ENCODE data around the gene TEPSIN.

The TEPSIN gene

DNA sequence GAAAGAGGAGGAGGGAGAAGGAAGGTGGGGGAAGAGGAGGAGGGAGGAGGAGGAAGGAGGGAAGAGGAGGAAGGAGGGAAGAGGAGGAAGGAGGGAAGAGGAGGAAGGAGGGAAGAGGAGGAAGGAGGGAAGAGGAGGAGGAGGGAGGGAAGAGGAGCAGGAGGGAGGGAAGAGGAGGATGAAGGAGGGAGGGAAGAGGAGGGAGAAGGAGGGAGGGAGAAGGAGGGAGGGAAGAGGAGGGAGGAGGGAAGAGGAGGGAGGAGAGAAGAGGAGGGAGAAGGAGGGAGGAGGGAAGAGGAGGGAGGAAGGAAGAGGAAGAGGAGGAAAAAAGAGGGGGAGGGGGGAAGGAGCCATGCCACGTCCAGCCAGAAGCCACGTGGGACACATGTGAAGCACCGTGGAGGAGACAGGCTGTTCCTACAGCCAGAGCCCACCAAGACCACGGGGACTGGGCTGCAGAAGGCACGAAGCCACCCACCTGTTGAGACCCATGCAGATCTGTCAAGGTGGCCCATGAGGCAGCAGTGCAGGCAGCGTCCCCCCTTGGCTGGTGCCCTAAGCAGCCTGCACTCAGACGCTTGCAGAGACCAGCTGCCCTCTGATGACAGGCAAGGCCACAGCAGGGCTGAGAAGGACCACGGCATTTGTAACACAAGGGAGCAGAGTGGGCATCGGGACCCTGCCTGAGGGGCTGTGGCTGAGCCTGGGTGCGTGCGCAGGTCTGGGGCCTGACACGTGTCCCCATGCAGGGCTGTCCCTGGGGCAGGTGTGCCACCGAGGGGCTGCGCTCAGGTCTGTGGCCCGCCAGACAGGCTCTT lies 10.6 kb upstream of the TEPSIN start:
- DNase-seq = no peak

DNA sequence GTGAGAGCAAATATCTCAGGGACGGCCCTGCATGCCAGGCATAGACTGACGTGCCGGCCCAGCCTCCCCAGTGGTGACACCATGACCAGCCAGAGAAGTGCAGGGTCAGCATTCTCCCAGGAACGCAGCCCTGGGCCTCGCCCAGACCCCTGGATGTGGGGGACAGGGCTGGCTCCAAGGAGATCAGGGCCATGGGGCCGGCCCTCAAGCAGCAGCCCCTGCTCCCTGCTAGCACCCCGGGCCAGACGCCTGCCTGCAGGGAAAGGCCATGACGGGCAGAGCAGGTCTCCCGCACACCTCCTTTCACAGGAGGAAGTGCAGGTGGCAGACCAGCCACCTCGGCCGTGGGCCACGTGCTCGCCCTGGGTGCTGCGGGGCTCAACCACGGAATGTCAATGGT lies 9.8 kb upstream of the TEPSIN start:
- DNase-seq = no peak

DNA sequence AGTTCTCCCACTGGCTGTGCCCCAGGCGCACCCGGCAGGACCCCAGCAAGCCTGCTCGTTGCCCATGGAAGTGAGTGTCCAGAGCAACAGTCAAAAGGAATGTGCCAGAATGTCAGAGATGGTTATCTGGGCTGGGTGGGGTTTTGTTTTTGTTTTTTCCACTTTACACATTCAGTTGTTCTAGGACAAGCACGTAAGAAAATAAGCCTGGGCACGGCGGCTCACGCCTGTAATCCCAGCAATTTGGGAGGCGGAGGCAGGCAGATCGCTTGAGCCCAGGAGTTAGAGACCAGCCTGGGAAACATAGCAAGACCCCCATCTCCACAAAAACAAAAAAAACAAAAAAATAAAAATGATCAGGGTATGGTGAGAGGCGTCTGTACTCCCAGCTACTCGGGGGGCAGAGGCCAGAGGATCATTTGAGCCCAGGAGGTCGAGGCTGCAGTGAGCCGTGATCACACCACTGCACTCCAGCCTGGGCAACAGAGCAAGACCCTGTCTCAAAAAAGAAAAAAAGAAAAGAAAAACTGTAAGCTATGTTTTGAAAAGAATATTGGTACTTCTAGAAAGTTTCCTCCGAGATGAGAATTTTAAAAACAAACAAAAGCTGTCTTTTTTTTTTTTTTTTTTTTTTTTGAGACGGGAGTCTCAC lies 8.6 kb upstream of the TEPSIN start:
- no peak for DNase-seq

DNA sequence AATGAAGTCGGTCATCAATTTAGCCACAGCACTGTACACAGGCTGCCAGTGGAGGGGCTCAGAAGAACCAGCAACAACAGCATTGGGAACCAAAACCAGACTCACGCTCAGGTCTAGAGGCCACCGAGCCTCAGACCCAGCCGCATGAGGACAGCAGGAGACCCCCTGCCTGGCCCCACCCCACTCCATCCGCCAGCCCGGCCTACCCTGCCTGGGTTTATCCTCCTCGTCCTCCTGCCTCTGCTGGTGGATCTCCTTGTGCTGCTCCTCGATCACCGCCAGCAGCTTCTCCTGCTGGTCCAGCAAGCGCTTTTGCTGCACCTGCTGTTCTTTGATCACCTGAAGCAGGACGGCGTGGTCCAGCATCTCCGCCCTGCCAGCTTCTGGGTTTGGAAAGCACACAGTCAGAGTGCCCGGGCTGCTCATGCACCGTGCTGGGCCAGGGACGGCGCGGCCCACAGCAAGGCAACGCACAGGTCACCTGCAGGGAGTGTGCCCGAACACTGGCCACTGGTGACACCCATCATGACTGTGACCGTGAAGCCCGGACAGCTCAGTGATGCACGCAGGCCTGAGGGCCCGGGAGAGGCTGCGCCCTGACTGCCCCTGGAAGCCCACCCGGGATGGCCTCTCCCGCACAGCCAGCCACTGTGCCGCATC lies 8.0 kb upstream of the TEPSIN start:
- no peak for DNase-seq

DNA sequence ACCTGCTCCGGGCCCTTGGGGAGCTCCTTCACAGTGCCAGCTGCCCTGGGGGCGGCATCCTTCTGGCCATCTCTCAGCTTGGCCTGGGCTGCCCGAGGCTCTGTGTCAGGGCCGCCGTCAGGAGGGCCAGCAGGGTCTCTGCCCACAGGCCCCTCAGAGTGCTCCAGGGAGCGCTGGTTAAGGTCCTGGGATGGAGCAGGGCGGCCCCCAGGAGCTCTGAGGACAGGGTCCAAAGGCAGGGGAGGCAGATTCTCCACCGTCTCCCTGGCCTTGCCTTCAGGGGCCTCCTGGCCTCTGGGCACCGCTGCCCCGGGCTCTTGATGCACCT lies 7.5 kb upstream of the TEPSIN start:
- no peak for DNase-seq

DNA sequence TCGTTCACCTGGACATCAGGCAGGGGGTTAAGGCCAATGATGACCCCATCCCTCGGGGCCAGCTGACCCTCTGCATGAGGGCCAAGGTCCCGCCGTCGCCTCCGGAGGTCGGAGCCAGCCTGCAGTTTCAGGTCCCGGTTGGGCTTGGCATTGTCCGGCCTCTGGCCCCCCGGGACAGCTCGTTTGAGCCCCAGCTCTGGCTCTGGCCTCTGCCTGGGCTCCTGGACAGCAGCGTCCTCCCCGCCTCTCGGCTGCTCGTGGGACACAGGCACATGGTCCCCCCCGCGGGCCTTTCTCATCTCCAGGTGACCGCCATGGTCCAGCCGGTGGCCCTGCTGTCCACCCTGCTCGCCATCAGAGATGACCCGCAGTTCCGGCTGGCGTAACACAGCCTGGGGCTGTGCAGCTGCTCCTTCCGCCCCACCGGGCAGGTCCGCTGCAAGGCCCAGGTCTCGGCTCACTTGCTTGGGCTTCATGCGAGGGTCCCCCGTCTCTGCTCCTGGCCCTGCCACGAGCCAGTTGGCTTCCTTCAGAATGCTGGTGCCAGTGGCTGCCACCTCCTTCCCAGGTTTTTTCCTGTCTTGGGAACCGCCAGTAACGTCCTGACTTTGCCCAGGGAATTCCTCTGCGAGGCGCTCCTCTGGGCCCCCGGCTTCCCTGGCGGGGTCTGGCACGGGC lies 6.9 kb upstream of the TEPSIN start:
- DNase-seq = no peak

DNA sequence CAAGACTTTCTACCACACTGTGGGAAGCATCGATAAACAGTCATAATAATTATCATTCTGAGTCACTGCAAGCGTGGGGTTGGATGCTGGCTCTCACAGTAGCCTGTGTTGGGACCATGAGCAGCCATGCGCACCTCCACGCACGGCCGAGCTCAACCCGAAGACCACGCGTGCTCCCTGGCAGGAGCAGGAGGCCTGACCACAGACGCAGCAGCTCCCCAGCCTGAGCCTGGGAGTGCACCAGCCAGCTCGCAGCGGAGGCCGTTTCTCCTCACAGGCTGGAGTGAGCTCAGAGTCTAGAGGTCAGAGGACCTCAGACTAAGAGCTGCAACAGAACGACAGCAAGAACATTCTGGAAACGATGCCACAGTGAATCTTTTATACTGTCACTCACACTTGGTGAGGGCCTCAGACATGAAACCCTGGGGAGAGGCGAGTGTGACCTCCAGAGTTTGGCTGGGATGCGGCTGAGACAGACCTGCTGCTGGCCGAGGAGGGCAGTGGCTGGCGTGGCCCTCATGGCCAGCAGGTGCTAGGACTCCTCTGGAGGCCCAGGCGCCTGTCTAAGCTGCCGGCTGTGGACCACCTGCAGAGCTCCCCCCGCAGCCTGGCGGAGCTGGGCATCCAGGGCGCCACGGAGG lies 6.3 kb upstream of the TEPSIN start:
- no peak for DNase-seq

DNA sequence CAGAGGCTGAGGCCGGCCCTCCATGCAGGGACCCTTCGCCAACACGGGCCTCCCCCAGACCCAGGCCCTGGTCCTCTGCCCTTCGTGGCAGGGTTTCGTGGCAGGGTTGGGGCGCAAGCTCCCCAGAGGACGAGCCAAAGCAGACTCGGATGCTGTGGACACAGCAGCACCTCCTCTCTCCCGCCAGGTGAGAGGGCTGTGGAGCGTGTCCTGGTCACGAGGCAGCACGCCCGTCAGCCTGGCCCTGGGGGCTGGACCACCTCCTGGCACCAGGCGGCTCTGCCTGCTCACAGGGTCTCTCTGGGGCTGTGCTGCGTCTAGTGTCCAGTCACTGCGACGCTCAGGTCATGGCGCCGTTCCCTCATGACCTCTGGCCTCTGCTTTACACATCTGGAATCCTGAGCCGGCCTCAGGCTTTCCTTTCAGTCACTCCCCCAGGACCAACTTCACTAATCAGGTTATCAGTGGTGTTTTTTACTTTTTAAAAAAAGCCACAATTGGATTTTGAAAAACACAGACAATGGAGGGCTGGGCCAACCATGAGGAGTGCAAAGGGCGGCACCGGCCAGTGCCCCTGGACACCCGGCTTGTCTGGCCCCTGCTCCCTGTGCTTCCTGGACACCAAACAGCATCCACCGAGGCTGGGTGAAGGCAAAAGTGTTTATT lies 5.6 kb upstream of the TEPSIN start:
- no peak for DNase-seq

DNA sequence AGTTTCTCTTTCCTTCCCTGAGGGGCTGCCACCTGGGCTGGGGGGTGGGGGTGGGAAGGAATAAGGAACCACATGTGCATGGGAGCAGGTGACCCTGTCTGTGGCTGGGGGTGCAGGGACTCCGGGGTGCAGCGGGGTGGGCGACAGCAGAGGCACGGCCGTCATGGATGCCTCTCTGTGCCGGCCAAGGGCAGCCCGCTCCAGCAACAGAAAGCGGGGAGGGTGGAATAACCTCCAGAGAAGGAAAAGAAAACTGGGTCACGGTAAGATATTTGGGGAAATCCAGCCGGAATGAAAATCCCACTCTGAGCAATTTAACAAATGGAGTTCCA lies 4.4 kb upstream of the TEPSIN start:
- DNase-seq = no peak

DNA sequence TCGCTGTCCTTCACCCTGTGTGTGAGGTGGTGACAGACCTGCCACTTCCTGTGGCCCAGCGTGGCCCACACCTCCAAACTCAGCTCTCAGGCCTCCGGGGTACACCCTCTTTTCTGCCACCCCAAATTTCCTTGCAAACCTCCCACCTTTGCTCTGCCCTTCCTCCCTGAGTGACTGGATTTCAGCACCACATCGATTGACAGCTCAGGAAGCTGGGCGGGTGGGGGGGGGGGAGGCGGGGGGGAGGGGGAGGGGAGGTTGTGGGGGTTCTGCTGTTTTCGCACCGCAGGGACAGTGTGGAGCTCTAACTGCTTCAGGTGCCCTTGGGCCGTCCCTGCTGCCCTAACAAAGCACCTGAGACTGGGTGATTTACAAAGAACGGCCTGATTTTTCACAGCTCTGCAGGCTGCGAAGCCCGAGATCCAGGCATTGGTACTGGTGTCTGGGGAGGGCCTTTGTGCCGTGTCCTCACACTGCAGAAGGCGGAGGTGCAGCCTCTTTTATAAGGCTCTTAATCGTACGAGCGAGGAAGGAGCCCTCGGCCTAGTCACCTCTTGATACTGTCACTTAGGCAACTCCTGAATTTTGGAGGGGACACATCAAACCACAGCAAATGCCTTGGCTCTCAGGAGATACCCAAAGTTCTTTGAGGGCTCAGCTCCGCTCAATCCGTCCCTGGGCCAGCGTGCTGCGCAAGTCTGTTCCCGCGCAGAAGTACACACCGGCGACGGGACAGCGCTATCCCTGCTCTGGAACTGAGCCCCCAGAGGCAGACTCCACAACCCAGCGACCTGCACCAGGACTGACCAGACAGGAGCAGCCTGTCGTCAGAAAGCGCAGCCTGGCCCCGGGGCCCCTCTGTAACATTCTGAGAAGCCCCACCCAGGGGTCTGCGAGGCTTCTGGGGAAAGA lies 3.8 kb upstream of the TEPSIN start:
- DNase-seq = no peak

DNA sequence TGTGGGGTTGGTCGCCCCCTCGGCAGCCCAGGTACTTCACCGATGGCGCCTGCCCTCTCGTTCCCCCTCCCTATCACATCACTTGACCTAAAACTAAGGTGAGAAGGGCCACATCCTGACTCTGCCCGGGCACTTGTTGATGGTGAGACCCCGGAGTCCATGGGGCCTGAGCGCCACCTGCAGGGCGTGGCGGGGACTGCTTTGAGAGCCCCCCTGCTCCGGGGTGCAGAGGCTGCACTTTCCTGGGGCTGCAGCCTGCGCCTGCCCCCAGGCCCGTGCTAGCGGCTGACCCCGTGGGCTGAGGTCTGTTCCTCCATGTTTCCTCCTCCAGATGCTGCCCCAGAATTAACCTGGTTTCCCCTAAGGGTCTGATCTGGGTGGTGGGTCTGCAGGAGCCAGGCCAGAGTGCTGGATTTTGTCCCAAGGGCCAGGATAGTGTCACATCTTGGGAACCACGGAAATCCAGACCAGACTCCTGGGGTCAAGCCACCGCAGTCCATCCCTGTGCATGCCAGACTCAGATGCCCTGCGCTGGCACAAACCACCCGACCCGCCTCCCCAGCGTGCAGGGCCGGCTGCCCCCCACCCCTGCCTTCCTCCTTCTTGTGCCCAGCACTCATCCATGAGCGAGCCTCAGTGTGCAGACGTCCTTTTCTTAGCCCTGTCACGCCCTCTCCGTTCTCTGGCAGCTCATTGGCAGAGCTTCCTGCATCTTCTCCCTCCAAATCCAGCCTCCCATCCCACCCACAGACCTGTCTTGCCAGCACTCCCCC lies 3.0 kb upstream of the TEPSIN start:
- DNase-seq = peak; percentile 73

DNA sequence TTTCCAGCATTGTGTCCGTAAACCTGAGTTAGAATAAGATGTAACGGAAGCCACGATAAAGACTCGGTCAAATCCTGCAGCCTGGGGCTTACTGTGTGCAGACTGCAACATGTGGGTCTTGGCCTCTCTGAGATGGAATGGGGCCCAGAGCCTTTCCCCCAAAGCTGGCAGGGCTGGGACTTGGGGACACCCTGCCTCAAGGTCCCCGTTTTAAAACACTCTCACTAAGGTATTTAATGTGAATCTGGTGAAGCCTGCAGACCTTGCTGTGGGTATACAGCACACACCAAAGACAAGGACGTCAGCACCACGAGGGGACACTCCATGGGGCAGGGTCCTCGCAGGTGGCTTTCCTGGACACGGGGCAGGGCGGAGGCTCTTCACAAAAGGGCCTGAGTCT lies 2.3 kb upstream of the TEPSIN start:
- no peak for DNase-seq

DNA sequence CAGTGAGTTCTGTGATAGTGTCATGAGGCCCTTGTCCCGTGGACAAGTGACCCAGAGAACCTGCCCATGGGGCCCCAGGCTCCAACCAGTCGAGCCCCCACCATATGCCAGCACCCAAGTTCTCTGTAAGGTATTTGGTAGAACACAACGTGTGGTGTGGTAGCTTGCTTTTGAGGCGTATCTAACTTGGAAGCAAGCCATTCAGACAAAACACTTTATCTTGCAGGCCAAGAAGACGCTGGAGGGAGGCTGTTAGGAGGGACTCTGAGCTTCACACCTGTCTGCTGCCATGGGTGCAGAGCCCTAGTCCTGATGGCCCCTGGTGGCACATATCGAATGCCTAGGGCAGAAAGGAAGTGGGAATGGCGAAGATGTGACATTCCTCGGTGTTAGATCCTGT lies 1.9 kb upstream of the TEPSIN start:
- no peak for DNase-seq

DNA sequence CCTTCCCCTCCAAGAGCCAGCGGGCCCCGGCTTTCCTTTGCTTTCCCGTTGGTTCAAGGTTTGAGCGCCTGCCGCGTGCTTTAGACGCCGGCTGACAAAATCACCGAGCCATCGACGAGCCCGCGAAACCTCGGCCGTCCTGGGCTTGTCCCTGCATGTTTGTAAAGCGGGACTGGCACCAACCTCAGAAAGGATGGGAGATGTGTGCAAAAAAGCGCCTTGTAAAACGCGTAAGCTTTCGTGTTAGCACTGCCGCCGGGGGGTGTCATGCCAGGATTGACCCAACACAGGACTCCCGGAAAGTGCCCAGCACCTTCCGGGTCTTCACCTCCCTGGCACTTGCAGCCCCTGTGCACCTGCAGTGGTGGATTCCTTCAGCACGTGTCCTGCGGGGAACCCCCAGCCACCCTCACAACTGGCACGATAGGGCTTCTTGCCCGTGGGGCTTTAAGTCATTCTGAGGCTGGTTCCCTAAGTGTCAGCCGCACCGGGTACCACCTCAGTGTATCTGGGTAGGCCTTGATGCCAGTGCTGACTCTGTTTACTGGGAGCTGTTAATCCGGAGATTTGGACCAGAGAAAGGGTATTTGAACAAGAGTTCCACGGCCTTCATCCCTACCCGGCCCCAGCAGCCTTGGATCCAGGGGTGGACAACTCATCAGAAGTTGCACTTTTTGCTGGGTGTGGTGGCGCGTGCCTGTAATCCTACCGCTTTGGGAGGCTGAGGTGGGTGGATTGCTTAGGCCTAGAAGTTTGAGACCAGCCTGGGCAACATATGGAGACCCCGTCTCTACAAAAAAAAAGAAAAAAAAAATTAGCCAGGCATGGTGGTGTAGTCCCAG lies 1.1 kb upstream of the TEPSIN start:
- no peak for DNase-seq

DNA sequence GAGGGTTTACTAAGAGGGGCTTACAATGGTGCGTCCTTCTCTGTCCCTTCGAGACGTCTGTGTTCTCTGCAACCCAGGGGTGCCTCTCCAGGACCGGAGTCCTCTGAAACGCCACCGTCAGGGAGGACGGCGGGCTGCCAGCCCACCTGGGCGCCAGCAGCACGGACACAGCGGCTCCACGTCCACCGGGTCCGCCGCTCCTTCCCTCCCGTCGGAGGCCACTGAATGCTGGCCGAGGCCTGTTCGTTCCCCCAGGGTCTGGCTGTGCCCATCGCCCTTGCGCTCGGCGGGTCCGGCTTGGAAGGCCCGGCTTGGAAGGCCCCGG lies 403 bp downstream of the TEPSIN start:
- DNase-seq = no peak

DNA sequence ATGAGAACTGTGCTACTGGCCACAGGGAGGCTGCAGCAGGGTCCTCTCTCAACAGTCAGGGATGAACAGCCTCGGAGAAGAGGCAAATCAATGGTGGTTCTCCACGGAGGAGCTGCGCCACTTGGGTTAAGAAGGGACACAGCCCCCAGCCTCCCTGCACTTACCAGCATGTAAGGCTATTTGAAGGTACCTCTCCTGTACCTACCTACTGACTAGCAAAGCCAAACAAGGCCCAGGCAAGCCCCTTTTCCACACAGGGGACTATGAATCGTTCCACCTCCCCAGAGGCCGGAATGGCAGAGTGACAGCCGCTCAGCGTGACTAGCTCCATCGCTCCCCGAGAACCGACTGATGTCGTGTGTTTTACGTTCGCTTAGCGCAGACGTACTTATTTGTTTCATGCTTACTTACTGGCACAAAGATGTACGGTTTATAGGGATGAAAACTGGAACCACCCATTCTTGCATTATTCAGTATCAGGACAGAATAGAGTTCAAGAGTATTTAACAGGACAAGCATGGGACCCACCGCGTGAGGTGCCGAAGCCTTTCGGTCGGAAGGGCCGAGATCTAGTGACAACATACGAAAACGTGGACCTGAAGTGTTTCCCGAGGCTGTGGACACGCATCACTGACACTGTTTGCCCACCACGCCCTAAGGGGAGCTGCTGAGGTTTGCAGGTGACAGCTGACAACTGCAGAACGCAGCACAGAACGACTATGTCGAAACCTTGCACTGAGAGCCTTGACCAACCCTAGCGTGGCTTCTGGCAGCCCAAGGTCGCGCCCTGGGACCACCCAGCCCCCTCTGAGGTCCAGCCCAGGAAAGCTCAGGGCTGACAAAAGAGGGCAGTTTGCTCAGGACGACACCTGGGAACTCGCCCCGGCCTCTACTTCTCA lies 1.0 kb downstream of the TEPSIN start:
- no peak for DNase-seq

DNA sequence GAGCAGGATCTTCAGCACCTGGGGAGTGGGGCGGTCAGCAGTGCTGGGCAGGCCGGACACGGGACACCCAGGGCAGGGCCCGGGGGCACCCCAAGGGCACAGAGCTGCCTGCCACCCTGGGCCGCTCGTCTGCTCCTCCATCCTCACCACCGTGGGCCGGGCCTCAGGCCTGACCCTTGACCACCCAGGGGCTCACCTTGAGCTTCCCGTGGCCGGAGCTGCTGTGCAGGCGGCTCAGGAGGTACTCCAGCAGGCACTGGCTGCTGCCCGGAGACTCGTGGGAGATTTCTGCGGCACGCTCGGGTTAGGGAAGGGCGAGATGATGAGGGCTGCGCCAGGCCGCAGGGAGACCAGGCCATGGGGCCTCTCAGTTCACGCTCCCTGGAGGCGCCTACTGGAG lies 2.1 kb downstream of the TEPSIN start:
- no peak for DNase-seq

DNA sequence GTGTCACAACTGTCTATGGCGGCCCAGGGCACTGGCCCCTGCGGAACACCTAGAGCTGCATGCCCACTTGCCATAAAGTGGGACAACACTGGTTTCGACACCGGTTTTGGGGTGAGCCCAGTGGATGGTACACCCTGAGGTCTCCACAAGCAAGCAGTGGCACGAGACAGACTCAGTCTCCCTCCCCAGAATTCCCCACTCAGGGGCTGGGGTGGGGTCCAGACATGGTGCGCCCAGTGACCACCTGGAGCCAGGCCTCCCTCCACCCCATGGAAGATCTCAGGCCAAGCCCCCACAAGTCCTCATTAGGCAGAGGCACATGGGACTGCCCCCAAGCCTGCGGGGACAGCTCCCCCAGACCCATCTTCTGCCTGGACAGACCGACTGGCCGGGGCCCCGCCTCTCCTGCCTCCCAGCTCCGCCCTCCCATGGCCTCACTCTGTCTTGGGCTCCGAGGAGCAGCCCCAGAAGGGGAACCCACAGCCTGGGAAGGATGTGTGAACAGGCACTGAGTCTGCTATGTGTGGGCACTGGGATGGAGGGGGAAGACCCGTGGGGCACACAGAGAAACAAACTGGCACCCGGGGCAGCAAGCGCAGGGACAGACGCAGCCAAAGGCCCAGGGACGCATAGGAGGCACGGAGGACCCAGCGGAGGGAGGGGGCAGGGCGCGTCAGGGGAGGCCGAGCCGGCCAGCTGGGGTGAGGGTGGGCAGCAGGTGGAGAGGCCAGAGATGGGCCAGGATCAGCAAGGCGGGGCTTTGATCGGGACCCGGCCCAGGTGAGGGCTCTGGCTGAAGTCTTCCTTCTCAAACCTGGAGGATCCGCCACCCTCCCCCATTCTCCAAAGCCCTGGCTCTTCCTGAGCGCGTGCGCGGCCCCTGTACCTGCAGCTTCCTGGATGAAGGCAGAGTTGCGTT lies 2.8 kb downstream of the TEPSIN start:
- DNase-seq = no peak

All from suppressor macrophage treated with lipopolysaccharide for 4 hours (primary cell).